Muscle of arm (tissue), 12 donors: Measurements from ENCODE around the gene EXT2. TPM values are rescaled to one million over a fixed set of nuclear protein-coding genes. Genes with fewer than 3 reads are reported as not detected.

Experiments used
- DNase-seq: peaks from one replicate; pipeline ENCODE4 v3.0.0-alpha.2; 2013
- polyA plus RNA-seq, 12 donors: library from polyadenylated mRNA; unstranded; fragments of 120-200 nt; gene quantifications; one replicate each; pipeline ENCODE4 v1.2.1, GENCODE V29; 2013; ENCODE audit not compliant: insufficient read length in 12 of 12

The EXT2 gene
- polyA plus RNA-seq, 12 donors = 41.0 to 69.1 (median 59.1) TPM; not detected in 1

- no peak for DNase-seq
These were observed 33.3 kb downstream of the EXT2 start for GRCh38 chr11:44128729-44129128.

DNA sequence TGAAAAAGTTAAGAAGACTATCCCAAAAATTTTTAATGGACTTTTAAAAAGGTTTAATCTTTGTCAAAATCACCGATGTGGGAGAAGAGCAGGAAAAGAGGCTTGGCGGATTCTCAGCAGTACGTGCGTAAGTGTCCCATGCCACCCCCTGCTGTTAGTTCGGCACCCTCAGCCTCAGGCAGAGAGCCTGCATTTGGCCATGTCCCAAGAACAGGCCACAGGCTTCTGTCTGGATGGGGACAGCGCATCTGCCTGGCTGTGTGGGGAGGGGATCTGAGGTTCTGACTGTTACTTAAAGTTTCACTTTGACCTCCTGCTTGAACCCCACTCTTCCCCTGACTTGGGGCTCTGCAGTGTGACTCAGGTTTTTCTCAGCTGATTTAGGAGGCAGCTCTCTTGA is 35.3 kb downstream of the EXT2 start:
- DNase-seq = no peak

- peak; percentile 37 for DNase-seq
These were observed 38.0 kb downstream of the EXT2 start for GRCh38 chr11:44133335-44133946.

- DNase-seq = no peak
These were observed 39.1 kb downstream of the EXT2 start for GRCh38 chr11:44134625-44135024.

- no peak for DNase-seq
These were observed 40.9 kb downstream of the EXT2 start for GRCh38 chr11:44136176-44136945.

GRCh38 chr11:44137057-44137456 is 41.6 kb downstream of the EXT2 start:
- DNase-seq = no peak

- DNase-seq = no peak
These were observed 42.8 kb downstream of the EXT2 start for GRCh38 chr11:44138286-44138685.

DNA sequence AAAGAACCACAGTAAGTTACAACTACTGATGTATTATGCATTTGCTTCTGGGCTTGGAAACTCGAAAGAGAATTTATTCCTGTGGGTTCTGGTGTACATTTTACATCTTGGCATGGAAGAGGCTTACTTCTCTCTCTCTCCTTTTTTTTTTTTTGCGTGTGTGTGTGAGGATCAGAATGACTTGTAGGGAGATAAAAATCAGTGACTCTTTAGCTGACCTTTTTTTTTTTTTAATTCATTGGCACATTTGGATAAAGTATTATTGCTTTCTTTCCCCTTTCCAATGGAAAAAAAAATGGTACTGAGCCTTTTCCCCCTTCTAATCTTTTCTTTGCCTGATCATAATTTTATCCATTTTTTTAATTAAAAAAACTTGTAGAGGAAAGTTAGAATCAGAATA is 43.5 kb downstream of the EXT2 start:
- no peak for DNase-seq

DNA sequence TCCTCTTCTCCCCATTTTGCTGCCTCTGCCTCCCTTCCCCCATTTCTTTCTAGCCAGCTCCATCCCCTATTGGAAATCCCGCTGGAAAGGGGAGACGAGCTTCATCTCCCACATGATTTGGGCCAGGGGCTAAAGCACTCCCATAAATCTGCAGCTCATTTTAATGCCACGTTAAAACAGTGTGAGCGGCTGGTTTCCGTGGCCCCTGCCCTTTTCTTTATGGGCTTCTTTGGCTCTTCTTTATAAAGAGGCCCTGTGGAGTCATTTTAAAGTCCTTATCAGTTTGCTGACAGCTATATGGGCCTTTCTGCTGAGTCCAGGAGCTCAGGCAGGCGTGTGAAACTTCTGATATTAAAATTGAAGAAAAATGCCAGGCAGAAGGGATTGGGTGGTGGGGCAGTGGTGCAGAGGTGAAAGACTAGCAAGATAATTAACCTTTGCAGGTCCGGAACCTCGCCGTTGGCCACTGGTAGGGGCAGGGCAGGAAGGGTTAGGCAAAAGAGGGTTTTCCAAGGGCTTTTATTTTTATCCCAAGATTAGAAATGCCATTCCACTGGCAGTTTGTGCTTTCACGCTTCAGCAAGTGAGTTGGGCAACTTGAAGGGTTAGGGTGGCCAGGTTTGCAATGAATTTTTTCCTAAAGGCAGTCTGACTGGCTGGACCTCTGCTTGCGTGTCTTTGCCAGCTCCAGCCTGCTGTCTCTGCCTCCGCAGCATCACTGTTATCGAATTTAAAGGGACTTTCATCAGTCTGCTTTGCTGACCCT is 44.3 kb downstream of the EXT2 start:
- peak; percentile 27 for DNase-seq

- peak; percentile 73 for DNase-seq
These were observed 44.9 kb downstream of the EXT2 start for GRCh38 chr11:44140372-44140771.

GRCh38 chr11:44140805-44141204 is 45.3 kb downstream of the EXT2 start:
- no peak for DNase-seq

DNA sequence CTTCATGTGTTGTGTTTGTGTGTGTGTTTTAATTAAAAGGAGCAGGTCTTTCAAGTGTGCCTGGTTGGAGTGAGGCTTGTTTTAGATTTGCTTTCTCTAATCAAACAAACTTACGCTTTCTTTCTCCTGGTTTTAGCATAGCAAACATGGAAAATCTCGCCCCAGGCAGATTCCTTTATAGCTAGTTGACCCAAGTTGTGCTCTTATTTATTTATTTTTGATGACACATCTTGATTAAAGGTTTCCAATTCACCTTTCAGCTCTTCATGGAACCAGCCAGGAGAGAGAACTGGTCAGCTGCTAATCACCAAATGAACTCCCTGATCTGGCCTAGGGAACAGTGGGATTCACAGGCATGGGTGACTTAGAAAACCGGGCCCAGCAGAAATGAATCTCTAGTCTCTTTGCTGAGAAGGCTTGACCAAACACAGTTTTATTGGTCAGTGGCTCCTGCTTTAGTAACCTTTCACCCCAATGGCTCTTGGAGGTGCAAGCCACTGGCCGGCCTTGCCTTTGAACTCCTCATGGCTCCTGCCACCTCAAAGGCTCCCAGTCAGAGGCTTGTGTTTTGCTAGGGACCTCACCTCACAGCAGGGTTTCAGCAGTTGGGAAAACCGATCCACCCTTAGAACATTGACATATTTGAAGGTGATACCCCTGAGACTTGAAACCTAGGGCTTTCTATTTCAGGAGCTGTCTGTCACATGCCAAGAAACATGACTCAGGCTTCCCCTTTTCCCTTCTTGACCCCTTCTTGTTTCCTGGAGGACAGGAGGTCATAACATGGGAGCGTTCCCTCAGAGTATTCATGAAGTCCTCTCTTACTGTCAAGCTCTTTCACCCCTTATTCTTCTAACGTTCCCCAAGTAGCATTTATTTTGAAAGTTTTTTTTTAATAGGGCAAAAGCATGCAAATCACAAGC is 48.8 kb downstream of the EXT2 start:
- no peak for DNase-seq

- no peak for DNase-seq
These were observed 49.7 kb downstream of the EXT2 start for GRCh38 chr11:44145011-44145775.

- DNase-seq = no peak
These were observed 51.5 kb downstream of the EXT2 start for GRCh38 chr11:44146931-44147330.

GRCh38 chr11:44147751-44148150 is 52.3 kb downstream of the EXT2 start:
- DNase-seq = no peak

DNA sequence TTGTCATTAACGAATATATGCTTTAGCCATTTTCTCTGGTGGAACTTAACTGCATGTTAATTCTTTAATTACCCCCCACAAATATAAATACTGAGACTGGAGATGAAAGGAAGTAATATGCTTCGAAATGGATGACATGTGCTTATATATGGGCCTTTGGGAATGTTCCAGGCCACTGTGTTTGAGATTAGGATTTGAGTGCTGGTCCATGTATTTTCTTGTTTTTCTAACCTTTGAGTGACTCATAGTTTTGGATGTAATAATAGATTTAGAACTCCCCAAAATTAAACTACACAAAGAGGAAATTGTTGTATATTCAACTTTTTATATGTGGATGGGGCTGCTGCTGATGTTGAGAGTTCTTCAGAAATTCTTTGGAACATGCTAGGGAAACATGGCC is 54.2 kb downstream of the EXT2 start:
- DNase-seq = no peak

- no peak for DNase-seq
These were observed 54.9 kb downstream of the EXT2 start for GRCh38 chr11:44150401-44150800.

- no peak for DNase-seq
These were observed 61.5 kb downstream of the EXT2 start for GRCh38 chr11:44157019-44157418.

- DNase-seq = no peak
These were observed 62.9 kb downstream of the EXT2 start for GRCh38 chr11:44158384-44158783.

DNA sequence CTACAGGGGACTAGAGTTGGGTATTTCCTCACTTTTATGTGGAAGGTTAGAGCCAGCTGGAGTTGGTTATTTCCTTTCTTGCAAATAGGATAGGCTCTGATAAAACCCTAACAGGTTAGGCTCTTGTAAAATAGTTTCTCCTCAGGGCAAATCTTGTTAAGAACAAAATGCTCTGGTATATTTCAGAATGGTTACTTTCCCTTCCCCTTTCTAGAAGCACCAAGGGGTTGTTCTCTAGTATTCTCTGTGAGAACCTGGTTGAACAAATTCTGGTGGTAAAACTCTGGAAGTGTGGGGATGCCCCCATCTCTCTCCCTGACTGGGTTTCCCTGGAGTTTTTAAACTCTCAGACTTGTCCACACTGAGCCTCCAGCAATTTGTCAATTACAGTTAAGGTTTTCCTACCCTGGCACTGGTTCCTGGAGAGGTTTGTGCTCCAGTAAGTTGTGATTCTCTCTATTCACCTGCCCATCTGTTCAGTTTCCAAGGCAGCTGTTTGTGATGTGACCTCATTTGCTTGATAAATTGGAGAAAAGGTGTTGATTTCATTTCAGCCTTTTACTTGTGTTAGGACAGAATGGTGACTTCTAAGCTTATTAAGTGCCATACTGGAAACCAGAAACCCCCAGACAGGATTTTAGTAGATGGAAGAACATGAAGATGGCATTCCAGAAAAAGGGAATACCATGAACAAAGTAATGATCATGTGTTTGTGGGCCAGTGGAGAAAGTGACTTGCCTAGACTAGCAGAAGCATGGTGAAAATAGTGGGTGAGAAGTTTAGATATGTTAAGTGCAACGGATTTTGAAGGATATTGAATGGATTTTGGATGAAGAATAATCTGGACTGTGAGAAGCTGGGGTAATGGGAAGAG is 64.6 kb downstream of the EXT2 start:
- DNase-seq = no peak
